HG03103 (cell line): ENCODE results near the gene SLC25A12.
A peak's percentile ranks its signal among the peaks of the same experiment; 100 is the strongest.

Experiments
- ATAC-seq: cut with Tn5 transposase; IDR thresholded peaks from one replicate; pipeline ENCODE4 v1.9.1; 2021; ENCODE audit warnings: low read depth; ENCODE audit not compliant: unreplicated experiment

The SLC25A12 gene

GRCh38 chr2:171741189-171741588, 152.9 kb downstream of the SLC25A12 start:
- peak; percentile 68 for ATAC-seq

GRCh38 chr2:171735991-171736710, 157.9 kb downstream of the SLC25A12 start:
- ATAC-seq: no peak
